Sigmoid colon (tissue), 3 donors: ENCODE data around the gene CNBP.

ENCODE experiments used
- CTCF ChIP-seq, 4 experiments: fragments of 450-650 bp in 3 of 4; fragments of 200-600 bp in 1 of 4; IDR thresholded peaks; one replicate each; pipeline ENCODE4 v1.5.1; 2016 to 2019; ENCODE audit warnings: antibody characterized with exemption in 4 of 4, mild to moderate bottlenecking in 3 of 4, moderate library complexity in 2 of 4
- POLR2A ChIP-seq, 2 donors: fragments of 450-650 bp; IDR thresholded peaks; one replicate each; pipeline ENCODE4 v1.6.1; 2016; ENCODE audit warnings: antibody characterized with exemption in 2 of 2, mild to moderate bottlenecking in 2 of 2, moderate library complexity in 2 of 2

- TF ChIP-seq CTCF (IDR thresholded peaks at IDR 0.05), result no peak
- TF ChIP-seq POLR2A (IDR thresholded peaks at IDR 0.05), result no peak
Observed at GRCh38 chr3:129164500-129164899, 19.2 kb downstream of the CNBP start.
